IPS DF 6.9 (cell line): ENCODE measurements around the gene NEMF.
A peak's percentile ranks its signal among the peaks of the same experiment; 100 is the strongest.
"Not testable (repeated sequence)": the region's sequence is repeated elsewhere in the genome, so short reads cannot be mapped to it uniquely, and the experiment has no call there.

Experiments
- DNase-seq: peaks from one replicate; pipeline ENCODE4 v3.0.0-alpha.2; 2013; ENCODE audit warnings: low read depth, low spot score
- H3K27ac ChIP-seq: one replicate; pipeline ENCODE4 v1.5.1; 2013; ENCODE audit warnings: low read length, control low read depth
- H3K27me3 ChIP-seq: 2 replicates; pipeline ENCODE4 v1.6.1; 2013; ENCODE audit warnings: mild to moderate bottlenecking, low read length; ENCODE audit not compliant: control insufficient read depth, insufficient read depth
- H3K36me3 ChIP-seq: 2 replicates; pipeline ENCODE4 v1.6.1; 2013; ENCODE audit warnings: low read length; ENCODE audit not compliant: control insufficient read depth, insufficient read depth
- H3K4me1 ChIP-seq: 2 replicates; pipeline ENCODE4 v1.6.1; 2013; ENCODE audit warnings: low read length; ENCODE audit not compliant: control insufficient read depth, insufficient read depth
- H3K4me3 ChIP-seq: 2 replicates; pipeline ENCODE4 v1.5.1; 2013; ENCODE audit warnings: mild to moderate bottlenecking, low read length
- H3K9me3 ChIP-seq: 2 replicates; pipeline ENCODE4 v1.6.1; 2013; ENCODE audit warnings: low read length, inconsistent platforms; ENCODE audit not compliant: control insufficient read depth, insufficient read depth
- WGBS: extraction: QIAGEN DNeasy Blood & Tissue Kit; methylation state at CpG from one replicate; pipeline ENCODE4 v1.1.7; 2013; ENCODE audit warnings: mixed read lengths, missing lambda C conversion rate; ENCODE audit not compliant: insufficient read length, insufficient coverage; 5-methylcytosine and 5-hydroxymethylcytosine counted together

The NEMF gene

DNA sequence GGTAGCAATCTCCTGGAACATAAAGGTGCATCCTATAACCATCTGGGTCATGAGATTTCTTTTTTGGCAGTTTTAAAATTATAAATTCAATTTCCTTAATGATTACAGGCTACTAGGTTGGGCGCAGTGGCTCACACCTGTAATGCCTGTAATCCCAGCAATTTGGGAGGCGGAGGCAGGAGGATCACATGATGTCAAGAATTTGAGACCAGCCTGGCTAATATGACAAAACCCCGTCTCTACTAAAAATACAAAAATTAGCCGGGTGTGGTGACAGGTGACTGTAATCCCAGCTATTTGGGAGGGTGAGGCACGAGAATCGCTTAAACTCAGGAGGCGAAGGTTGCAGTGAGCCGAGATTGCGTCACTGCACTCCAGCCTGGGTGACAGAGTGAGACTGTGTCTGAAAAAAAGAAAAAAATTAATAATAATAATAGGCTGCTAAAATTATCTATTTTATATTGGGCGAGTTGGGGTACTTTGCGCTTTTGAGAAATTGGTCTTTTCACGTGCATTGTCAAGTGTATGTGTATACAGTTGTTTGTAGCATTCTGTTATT lies 23.1 kb upstream of the NEMF start:
- no peaks in the 10 kb centered on the region for H3K27me3 ChIP-seq
- no peak for DNase-seq
- no peaks in the 10 kb centered on the region for H3K4me1 ChIP-seq
- H3K9me3 ChIP-seq, result no peaks in the 10 kb centered on the region
- H3K27ac ChIP-seq, result no peak overlapping the region
- no CpG with 5 or more reads among the region's 12 CpGs for WGBS
- no peak overlapping the region for H3K4me3 ChIP-seq
- no peaks in the 10 kb centered on the region for H3K36me3 ChIP-seq

DNA sequence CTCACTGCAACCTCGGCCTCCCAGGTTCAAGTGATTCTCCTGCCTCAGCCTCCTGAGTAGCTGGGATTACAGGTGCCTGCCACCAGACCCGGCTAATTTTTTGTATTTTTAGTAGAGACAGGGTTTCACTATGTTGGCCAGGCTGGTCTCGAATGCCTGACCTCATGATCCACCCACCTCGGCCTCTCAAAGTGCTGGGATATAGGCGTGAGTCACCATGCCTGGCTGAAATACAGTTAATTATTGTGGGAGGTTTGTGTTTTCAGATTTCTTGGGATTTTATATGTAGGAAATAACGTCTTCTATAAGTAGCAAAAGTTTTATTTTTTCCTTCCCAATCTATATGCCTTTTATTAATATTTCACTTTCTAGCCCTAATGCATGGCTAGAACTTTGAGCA lies 21.0 kb upstream of the NEMF start:
- H3K4me1 ChIP-seq, H3K27ac ChIP-seq, DNase-seq, H3K4me3 ChIP-seq, H3K9me3 ChIP-seq, H3K27me3 ChIP-seq, H3K36me3 ChIP-seq: not testable (repeated sequence)
- no CpG with 5 or more reads among the region's 6 CpGs for WGBS

DNA sequence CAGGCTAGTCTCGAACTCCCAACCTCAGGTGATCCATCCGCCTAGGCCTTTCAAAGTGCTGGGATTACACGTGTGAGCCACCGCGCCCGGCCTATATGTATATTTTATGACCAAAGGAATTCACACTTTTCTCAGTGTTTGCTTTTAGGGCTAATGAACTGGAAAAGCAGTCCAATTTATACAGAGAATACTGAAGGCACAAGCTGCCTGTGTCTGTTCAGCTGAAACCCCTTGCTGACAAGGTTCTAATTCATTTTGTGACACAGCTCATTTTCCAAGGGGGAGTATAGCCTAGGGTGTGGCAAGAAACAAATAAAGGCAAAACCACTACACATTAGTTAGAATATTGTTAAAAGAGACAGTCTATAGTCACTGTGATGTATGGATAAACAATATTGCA lies 18.3 kb upstream of the NEMF start:
- H3K27ac ChIP-seq, result no peak overlapping the region

DNA sequence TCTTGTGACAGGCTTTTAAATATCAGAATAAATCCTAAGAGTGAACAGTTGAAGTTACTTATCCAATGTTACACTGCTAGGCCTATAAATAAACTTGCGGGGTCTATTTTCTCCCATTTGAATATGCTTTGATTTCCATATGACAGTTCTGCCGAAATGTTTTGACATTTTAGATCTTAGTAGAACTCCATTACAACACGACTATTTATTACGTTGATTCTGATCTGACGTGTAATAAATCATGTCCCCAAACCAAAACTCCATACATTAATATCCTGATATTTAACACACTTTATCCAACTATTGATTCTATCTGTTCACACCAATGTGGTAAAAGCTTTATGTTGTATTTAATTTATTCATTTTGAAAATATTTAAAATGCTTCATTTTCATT lies 16.1 kb upstream of the NEMF start:
- Histone ChIP-seq H3K27ac (no peak overlapping the region), H3K4me3 (no peak overlapping the region), H3K4me1 (no peaks in the 10 kb centered on the region), H3K36me3 (no peaks in the 10 kb centered on the region), H3K27me3 (no peaks in the 10 kb centered on the region), H3K9me3 (no peaks in the 10 kb centered on the region)
- DNase-seq, result no peak
- WGBS, result 100% methylated on average over 3 of the region's 5 CpGs

More for the DNA sequence above, 18.3 kb upstream of the NEMF start:
- Histone ChIP-seq H3K36me3 (no peaks in the 10 kb centered on the region), H3K4me1 (no peaks in the 10 kb centered on the region), H3K4me3 (no peak overlapping the region), H3K9me3 (no peaks in the 10 kb centered on the region), H3K27me3 (no peaks in the 10 kb centered on the region)
- WGBS, result no CpG with 5 or more reads among the region's 6 CpGs
- no peak for DNase-seq

DNA sequence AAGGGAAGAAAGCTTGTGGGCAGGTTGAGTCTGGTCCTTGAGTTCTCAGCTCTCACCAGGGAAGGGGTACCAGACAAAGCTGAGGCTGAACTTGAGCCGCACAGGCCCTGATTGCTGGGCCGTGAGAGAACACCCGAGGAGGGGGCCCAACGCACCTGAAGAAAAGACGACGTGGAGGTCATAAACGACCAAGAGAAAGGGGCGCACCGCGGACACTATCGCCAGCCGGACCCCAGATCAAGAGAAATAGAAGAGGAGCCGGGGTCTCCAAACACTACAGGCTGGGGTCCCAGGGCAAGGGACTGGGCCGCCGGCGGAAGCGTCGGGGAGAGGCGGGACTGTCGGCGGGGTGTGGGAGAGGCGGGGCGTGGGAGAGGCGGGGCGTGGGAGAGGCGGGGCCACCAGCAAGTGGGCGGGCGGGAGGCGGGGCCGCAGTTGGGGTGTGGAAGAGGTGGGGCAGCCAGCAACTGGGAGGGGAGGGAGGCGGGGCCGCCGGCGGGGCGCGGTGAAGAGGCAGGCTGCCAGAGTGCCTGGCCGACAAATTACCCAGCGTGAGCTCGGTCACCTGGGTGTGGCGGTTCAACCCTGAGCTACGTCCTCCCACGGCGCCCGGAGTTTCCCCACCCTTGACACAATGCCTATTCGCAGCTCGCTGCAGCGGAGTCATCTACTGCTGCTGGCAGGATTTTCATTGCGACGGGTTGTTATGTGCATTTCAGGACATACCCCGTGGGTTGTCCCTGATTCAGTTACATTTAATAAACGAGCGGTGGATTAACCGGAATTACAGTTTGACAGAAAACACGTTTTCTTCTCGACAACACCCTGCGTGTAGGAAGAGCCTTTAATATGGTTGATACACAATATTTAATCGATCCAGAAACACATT lies 15.5 kb upstream of the NEMF start:
- no peak for DNase-seq
- no CpG with 5 or more reads among the region's 57 CpGs for WGBS
- Histone ChIP-seq H3K36me3 (no peaks in the 10 kb centered on the region), H3K9me3 (no peaks in the 10 kb centered on the region), H3K27me3 (no peaks in the 10 kb centered on the region), H3K4me3 (peak overlapping the region; percentile 59; the same call in 1 of the 2 replicates), H3K27ac (no peak overlapping the region), H3K4me1 (no peaks in the 10 kb centered on the region)

DNA sequence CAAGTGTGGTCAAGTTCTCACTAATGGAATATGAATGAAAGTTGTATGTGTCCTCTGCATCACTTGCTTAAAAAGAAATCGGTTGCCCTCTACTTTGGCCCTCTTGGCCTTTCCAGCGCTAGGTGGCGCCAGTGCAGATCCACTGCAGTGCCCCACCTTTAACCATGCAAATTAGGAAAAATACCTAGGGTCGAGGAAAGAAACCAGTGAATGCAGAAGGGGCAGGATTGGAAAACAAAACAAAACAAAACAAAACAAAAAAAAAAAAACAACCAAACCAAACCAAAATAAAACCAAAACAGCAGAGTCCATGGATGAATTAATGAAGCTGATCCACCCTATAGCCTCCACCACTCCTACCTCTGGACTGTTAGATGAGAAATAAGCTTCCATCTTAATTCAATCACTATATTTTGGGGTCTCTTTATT lies 12.9 kb upstream of the NEMF start:
- H3K4me1 ChIP-seq, result no peaks in the 10 kb centered on the region
- no peaks in the 10 kb centered on the region for H3K36me3 ChIP-seq
- no peaks in the 10 kb centered on the region for H3K9me3 ChIP-seq
- DNase-seq, result no peak
- H3K27ac ChIP-seq, result no peak overlapping the region
- H3K27me3 ChIP-seq, result no peaks in the 10 kb centered on the region
- no CpG with 5 or more reads among the region's 4 CpGs for WGBS
- H3K4me3 ChIP-seq, result no peak overlapping the region

DNA sequence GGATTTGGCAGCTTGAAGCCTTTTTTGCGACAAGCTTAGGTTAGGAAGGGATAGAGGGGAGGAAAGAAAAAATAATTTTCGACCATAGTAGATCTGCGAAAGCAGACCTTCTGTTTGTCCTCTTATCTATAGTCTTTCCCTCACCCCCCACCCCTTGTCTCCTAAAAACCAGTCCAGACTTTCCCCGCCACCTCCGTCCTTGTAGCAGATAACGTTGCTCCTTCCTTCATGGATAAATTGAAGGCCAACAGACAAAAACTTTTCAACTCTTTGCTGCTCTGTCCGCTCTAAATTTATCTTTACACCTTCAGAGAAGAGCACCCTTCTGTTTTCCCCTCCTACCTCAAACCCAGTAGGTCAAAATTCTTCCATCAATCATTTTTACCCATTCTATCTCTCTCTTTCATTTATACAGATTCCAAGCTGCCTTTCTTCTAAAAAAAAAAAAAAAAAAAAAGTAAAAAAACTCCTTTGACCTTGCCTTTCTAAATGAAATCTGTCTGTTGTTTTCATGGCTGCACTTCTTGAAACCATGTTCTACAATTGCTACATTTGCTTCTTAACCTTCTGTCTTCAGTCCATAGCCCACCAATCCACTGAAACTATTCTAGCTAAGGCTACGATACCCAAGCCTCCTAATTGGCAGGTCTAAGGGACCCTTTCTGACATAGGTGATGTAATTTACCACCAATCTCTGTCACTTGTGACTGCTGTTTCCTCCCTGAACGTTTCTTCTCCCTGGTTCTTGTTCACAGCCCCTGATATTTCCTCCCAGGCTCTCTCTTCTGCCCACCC lies 11.1 kb upstream of the NEMF start:
- H3K27ac ChIP-seq, result no peak overlapping the region
- no peak for DNase-seq
- no peaks in the 10 kb centered on the region for H3K9me3 ChIP-seq
- peak overlapping the region; percentile 83; the same call in 1 of the 2 replicates for H3K4me3 ChIP-seq
- no CpG with 5 or more reads among the region's 9 CpGs for WGBS
- no peaks in the 10 kb centered on the region for H3K27me3 ChIP-seq
- H3K36me3 ChIP-seq, result no peaks in the 10 kb centered on the region
- H3K4me1 ChIP-seq, result no peaks in the 10 kb centered on the region

DNA sequence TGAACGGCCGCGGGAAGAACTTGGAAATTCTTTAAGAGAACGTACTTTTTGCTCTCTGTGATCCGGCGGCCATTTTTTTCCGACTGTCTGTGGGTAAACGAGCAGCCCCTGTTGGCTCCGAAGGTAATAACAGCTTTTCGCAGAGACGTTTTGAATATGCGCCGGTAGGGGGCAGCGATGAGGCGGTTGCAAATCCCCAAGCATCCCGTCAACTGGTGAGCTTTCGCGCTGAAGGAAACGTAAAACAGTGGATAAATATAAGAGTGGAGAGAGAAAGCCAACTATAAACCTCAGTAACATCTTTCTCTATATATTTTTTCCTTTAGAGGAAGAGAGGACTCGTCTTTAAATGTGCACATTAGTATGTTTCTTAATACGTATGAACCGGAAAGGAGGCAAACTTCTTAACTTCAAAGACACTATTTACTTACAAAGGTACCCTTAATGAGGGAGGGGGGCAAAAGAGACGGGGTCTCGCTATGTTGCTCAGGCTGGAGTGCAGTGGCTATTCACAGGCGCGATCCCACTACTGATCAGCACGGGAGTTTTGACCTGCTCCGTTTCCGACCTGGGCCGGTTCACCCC lies 9.6 kb upstream of the NEMF start:
- H3K4me1 ChIP-seq, result no peaks in the 10 kb centered on the region
- no CpG with 5 or more reads among the region's 30 CpGs for WGBS
- H3K36me3 ChIP-seq, result no peaks in the 10 kb centered on the region
- peak; percentile 73 for DNase-seq
- peak overlapping the region; percentile 71; the same call in 1 of the 2 replicates for H3K4me3 ChIP-seq
- no peaks in the 10 kb centered on the region for H3K9me3 ChIP-seq
- H3K27ac ChIP-seq, result no peak overlapping the region
- H3K27me3 ChIP-seq, result no peaks in the 10 kb centered on the region

DNA sequence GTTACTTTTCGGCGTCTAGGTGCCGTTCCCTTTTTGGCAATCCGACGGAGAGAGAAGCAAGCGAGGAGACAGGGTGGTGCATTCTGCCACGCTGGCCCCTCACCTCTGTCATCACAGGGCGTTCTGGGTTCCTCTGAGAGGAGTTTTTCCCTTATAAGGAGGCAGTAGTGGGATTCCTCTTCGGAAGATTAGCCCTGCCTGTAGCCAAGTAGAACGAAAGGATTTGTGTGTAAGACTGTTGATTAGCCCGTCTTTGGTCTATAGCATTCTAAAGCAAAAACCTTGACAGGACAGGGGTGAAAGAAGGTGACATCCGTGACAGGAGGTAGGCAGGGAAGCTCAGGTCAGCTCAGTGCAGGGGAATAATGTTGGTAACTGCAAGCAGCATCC lies 9.1 kb upstream of the NEMF start:
- Histone ChIP-seq H3K36me3 (no peaks in the 10 kb centered on the region), H3K27ac (no peak overlapping the region), H3K9me3 (no peaks in the 10 kb centered on the region), H3K27me3 (no peaks in the 10 kb centered on the region), H3K4me3 (peak overlapping the region; percentile 71; the same call in 1 of the 2 replicates), H3K4me1 (no peaks in the 10 kb centered on the region)
- no peak for DNase-seq
- whole genome bisulfite sequencing, result no CpG with 5 or more reads among the region's 12 CpGs
